DOHH2 (cell line): ENCODE results near the gene MAP4K4.

Source experiments
- H3F3A ChIP-seq: fragments of 200-600 bp; sonication (generic), shearing (Covaris generic); 2 replicates; pipeline ENCODE4 v1.6.0; 2016; ENCODE audit warnings: antibody characterized with exemption, mild to moderate bottlenecking; ENCODE audit not compliant: control insufficient read depth, insufficient read depth
- H3K27ac ChIP-seq: fragments of 200-600 bp; sonication (generic); 2 replicates; pipeline ENCODE4 v1.5.1; 2014; ENCODE audit warnings: low read depth, mild to moderate bottlenecking, low read length, moderate library complexity
- H3K27me3 ChIP-seq: fragments of 200-600 bp; sonication (generic); 2 replicates; pipeline ENCODE4 v1.6.1; 2014; ENCODE audit warnings: mild to moderate bottlenecking, low read length, mixed read lengths; ENCODE audit not compliant: control insufficient read depth
- H3K36me3 ChIP-seq: fragments of 200-600 bp; sonication (generic); 2 replicates; pipeline ENCODE4 v1.6.1; 2014; ENCODE audit warnings: mild to moderate bottlenecking, low read length, moderate library complexity, mixed read lengths; ENCODE audit not compliant: control insufficient read depth
- H3K4me1 ChIP-seq: fragments of 200-600 bp; sonication (generic); 2 replicates; pipeline ENCODE4 v1.6.1; 2014; ENCODE audit warnings: mild to moderate bottlenecking, low read length, mixed read lengths; ENCODE audit not compliant: control insufficient read depth
- H3K4me2 ChIP-seq: fragments of 200-600 bp; sonication (generic); 2 replicates; pipeline ENCODE4 v1.6.0; 2014; ENCODE audit warnings: mild to moderate bottlenecking, low read length, moderate library complexity
- H3K4me3 ChIP-seq: fragments of 200-600 bp; sonication (generic); 2 replicates; pipeline ENCODE4 v1.5.1; 2014; ENCODE audit warnings: mild to moderate bottlenecking, low read length, mixed read lengths
- H3K79me2 ChIP-seq: fragments of 200-600 bp; sonication (generic); 2 replicates; pipeline ENCODE4 v1.6.1; 2014; ENCODE audit warnings: mild to moderate bottlenecking, low read length, mixed read lengths; ENCODE audit not compliant: control insufficient read depth
- H3K9me2 ChIP-seq: fragments of 200-600 bp; sonication (generic); replicated peaks from 2 replicates; pipeline ENCODE4 v1.6.1; 2014; ENCODE audit warnings: mild to moderate bottlenecking, low read length, mixed read lengths; ENCODE audit not compliant: control insufficient read depth
- H3K9me3 ChIP-seq: fragments of 200-600 bp; sonication (generic); 2 replicates; pipeline ENCODE4 v1.6.1; 2014; ENCODE audit warnings: antibody characterized with exemption, low read length, mixed read lengths; ENCODE audit not compliant: control insufficient read depth, insufficient read depth
- H4K20me1 ChIP-seq: fragments of 200-600 bp; sonication (generic); 2 replicates; pipeline ENCODE4 v1.6.0; 2014; ENCODE audit warnings: low read depth, mild to moderate bottlenecking, antibody characterized with exemption, low read length, moderate library complexity; ENCODE audit not compliant: control insufficient read depth, insufficient read depth
- EZH2phosphoT487 ChIP-seq: fragments of 200-600 bp; sonication (generic); IDR thresholded peaks from 2 replicates; pipeline ENCODE4 v1.6.1; 2017; ENCODE audit warnings: borderline replicate concordance, mild to moderate bottlenecking, antibody characterized with exemption, low read length, moderate library complexity, mixed read lengths
- TF ChIP-seq, protein P1 (sequence below): fragments of 200-600 bp; sonication (generic); IDR thresholded peaks from one replicate; pipeline ENCODE4 v1.5.1; 2014; ENCODE audit warnings: antibody characterized with exemption, mild to moderate bottlenecking, low read depth, low read length; ENCODE audit not compliant: poor library complexity, severe bottlenecking

Gene MAP4K4

DNA sequence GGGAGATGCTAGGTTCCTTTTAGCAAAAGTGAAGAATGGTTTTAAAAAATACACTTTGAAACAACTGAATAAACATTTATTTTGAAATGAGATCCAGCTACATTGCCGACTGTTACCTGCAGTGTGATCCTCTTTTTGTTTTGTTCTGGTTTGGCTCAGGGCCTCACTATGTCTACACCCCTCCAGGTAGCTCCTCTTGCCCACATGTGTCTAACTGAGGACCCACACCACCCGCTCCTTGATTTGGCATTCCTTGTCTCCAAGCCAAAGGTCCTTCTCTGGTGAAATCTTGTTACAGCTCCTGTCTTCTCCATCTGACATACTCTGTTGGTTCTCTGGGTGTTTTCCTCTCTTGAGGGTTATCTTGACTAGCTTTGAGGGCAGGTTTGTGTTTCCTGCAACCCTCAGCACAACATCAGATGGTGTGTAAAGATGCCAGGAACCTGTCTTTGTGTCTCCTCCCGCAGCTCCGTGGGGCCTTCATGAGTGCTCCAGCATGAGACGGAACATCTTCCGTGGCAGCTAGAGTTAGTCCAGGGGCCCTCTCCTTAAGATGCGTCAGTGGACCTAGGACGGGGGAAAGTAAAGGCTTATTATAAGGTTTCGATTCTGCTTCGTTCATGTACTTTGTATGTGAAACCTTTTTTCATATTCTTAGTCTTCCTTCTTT lies 32.1 kb downstream of the MAP4K4 start:
- peaks cover 4% of the 10 kb centered on the region; the same call in 1 of the 2 replicates for H3K36me3 ChIP-seq
- H3K27me3 ChIP-seq, result no peaks in the 10 kb centered on the region
- H3K9me2 ChIP-seq, result no peaks in the 10 kb centered on the region
- H3K4me3 ChIP-seq, result no peak overlapping the region
- H3K4me1 ChIP-seq, result peaks cover 88% of the 10 kb centered on the region
- no peak overlapping the region for H3K27ac ChIP-seq
- peaks cover 43% of the 10 kb centered on the region for H4K20me1 ChIP-seq
- no peak for TF ChIP-seq EZH2phosphoT487
- no peaks in the 10 kb centered on the region for H3F3A ChIP-seq
- peaks cover 100% of the 10 kb centered on the region for H3K79me2 ChIP-seq
- no peaks in the 10 kb centered on the region for H3K9me3 ChIP-seq
- no peak overlapping the region for H3K4me2 ChIP-seq

DNA sequence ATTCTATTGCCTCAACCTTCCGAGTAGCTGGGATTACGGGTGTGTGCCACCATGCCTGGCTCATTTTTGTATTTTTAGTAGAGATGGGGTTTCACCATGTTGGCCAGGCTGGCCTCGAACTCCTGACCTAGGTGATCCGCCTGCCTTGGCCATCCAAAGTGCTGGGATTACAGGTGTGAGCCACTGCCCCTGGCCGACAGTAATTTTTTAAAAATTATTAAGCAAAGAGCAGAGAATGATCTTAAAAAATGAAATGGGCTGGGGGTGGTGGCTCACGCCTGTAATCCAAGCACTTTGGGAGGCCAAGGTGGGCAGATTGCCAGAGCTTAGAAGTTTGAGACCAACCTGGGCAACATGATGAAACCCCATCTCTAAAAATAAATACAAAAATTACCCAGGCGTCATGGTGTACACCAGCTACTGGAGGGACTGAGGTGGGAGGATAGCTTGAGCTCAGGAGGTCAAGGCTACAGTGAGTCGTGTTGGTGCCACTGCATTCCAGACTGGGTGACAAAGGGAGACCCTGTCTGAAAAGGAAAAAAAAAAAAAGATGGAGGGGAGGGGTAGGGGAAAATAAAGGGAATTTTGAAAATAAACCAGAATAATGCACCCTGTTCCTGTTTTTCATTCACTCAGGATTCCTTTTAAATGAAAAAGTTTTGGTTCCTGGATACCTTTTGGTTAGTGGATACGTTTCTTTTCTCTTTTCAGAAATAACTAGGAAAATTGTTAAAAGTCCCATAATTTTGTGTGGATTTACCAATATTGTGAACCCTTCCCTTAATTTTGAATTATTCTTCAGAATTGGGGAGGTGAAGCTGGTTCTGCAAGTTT lies 33.9 kb downstream of the MAP4K4 start:
- H4K20me1 ChIP-seq, result peaks cover 48% of the 10 kb centered on the region

DNA sequence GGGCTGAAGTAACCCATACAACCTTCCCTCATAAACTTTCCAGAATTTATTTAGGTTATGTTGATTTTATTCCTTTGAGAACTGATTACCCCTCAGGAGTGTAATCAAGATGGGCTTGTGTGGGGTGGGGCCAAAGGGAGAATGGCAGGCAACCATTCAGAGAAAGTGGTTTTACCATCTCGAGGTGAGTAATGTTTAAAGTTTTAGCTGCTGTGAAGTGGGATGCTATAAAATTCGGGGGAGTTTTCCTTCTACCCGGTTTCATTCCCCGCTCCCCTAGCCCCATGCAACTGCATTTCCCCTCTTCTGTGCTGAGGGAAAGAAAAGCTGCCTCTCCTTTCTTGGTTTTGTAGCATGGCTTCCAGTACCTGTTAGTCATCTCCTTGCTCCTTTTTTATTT lies 34.7 kb downstream of the MAP4K4 start:
- Histone ChIP-seq H3K4me2 (no peak overlapping the region), H3K4me1 (peaks cover 88% of the 10 kb centered on the region), H3K36me3 (0 out of 2 replicates have a peak, but pooled peaks cover 2% of the 10 kb centered on the region), H3K9me3 (no peaks in the 10 kb centered on the region), H3F3A (0 out of 2 replicates have a peak, but pooled peaks cover 3% of the 10 kb centered on the region), H3K27me3 (no peaks in the 10 kb centered on the region), H4K20me1 (peaks cover 47% of the 10 kb centered on the region), H3K27ac (no peak overlapping the region), H3K4me3 (no peak overlapping the region), H3K79me2 (peaks cover 100% of the 10 kb centered on the region), H3K9me2 (no peaks in the 10 kb centered on the region)
- no peak for TF ChIP-seq EZH2phosphoT487
- TF ChIP-seq, protein P1, sequence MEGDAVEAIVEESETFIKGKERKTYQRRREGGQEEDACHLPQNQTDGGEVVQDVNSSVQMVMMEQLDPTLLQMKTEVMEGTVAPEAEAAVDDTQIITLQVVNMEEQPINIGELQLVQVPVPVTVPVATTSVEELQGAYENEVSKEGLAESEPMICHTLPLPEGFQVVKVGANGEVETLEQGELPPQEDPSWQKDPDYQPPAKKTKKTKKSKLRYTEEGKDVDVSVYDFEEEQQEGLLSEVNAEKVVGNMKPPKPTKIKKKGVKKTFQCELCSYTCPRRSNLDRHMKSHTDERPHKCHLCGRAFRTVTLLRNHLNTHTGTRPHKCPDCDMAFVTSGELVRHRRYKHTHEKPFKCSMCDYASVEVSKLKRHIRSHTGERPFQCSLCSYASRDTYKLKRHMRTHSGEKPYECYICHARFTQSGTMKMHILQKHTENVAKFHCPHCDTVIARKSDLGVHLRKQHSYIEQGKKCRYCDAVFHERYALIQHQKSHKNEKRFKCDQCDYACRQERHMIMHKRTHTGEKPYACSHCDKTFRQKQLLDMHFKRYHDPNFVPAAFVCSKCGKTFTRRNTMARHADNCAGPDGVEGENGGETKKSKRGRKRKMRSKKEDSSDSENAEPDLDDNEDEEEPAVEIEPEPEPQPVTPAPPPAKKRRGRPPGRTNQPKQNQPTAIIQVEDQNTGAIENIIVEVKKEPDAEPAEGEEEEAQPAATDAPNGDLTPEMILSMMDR, result no peak

More for the DNA sequence above, 33.9 kb downstream of the MAP4K4 start:
- TF ChIP-seq, protein P1, result no peak
- no peak for TF ChIP-seq EZH2phosphoT487
- Histone ChIP-seq H3K79me2 (peaks cover 100% of the 10 kb centered on the region), H3K9me2 (no peaks in the 10 kb centered on the region), H3K36me3 (0 out of 2 replicates have a peak, but pooled peaks cover 2% of the 10 kb centered on the region), H3K4me3 (no peak overlapping the region), H3K9me3 (no peaks in the 10 kb centered on the region), H3F3A (no peaks in the 10 kb centered on the region), H3K27me3 (no peaks in the 10 kb centered on the region), H3K27ac (no peak overlapping the region), H3K4me2 (no peak overlapping the region), H3K4me1 (peaks cover 88% of the 10 kb centered on the region)
